HG03571 (cell line): ENCODE data around the gene FGF12.

ENCODE experiments used
- ATAC-seq: cut with Tn5 transposase; IDR thresholded peaks from one replicate; pipeline ENCODE4 v1.9.1; 2021; ENCODE audit not compliant: unreplicated experiment

FGF12 gene

DNA sequence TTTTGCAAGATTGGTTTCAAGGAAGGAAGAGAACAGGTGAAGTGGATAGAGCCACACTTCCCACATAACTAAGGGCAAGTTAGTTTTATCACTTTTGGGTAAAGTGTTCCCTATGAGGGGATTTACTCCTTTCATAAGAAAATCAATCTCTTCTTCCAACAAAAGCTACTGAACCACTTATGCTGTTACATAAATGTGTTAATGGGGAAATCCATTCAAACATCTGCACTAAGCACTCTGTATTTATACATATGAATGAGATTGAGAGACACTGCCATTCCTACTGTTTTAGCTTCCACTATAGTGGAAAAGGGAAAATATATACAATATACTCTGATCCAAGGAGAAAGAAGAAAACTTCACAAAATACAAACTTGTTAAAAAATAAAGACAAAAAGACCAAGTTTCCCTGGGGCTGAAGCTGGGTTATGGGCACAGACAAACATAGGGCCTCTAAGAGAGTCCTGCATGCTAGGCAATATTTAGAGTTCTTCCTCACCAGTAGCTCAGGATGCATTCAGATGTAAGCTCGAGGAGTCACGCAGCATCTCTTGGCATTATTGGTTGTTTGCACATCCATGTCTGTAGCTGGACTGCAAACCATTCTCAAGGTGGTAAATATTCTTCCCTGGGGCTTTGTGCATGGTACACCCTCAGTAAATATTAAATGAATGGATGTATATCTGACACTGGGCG lies 454.2 kb downstream of the FGF12 start:
- ATAC-seq = no peak

- ATAC-seq = no peak
Measured at GRCh38 chr3:192262001-192262400, 465.3 kb downstream of the FGF12 start.

GRCh38 chr3:192261135-192261534 lies 466.2 kb downstream of the FGF12 start:
- ATAC-seq = no peak

GRCh38 chr3:192260116-192261010 lies 467.0 kb downstream of the FGF12 start:
- ATAC-seq = no peak

DNA sequence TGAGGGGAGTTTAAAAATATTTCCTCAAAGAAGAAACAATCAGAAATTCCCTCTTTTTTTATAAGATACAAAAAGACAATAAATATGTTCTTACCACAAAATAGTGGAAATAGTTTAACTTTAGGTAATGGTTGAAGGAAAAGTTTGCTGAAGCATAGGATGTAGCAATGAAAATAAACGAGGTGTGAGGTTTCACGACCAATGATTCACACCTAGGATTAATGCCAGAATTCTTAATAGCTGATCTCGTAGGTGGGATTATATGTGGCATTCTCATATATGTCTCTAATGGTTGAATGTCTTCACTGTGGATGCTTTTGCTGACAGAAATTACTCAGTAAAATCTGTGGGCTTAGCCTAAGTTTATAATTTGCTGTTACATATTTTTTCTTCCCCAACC lies 467.7 kb downstream of the FGF12 start:
- no peak for ATAC-seq

- no peak for ATAC-seq
Measured at GRCh38 chr3:192258721-192259120, 468.6 kb downstream of the FGF12 start.

- no peak for ATAC-seq
Measured at GRCh38 chr3:192255839-192256238, 471.5 kb downstream of the FGF12 start.

DNA sequence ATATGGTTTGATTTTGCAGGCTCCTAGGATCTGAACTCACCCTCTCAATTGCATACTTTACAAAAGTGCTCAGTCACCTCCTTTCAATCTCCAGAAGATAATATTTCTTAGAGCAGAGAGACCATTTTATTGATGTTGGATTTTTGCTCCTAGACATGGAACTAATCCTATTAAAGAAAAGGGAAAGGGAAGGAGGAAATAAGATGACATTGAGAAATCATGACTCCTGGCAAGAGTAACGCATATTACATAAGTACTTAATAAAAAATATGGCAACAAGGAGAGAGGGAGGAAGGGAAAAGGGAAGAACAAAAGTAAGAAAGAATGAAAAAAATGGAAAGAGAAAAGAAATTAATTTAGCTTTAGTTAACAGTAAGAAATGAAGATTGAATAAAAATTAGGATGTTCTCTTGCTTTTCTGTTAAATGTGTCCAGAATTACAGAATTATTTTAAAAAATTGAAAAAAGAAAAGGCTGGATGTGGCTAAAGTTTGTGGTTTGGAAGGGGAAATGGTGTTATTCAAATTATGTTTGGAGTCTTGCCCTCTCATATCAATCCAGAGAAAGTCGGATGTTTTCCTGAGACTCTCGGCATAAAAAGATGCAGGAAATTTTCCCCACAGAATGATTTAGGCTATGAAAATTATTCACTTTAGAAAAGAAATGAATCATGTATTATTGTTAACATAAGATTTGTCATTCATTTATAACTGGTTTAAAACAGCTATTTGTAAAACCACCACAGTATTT lies 474.0 kb downstream of the FGF12 start:
- ATAC-seq = no peak

- no peak for ATAC-seq
Measured at GRCh38 chr3:192249516-192249915, 477.8 kb downstream of the FGF12 start.

DNA sequence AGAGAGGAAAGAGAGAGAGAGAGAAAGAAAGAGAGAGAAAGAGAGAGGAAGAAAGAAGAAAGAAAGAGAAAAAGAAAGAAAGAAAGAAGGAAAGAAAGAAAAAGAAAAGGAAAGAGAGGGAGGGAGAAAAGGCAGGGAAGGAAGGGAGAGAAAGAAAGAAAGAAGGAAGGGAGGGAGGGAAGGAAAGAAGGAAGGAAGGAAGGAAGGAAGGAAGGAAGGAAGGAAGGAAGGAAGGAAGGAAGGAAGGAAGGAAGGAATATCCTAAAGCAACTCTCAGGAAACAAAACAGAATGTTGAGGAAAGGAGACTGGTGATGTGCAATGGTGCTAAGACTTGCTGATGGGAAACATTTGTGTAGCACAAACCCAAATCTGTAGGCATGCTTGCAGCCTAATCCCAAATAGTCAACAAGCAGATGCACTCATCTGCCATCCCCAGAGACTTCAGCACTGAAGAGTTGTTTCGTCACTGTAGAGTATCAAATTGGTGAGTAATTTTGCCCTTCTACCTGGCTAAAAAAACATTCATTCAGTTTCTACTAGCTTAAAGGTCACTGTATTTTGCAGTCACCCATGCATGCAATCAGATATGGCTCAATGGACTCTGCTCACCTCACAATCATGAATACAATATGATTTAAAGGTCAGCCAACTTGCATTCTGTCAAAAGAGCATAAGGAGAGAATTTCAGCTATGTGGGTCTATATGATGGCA lies 480.3 kb downstream of the FGF12 start:
- ATAC-seq = no peak

- no peak for ATAC-seq
Measured at GRCh38 chr3:192244591-192244990, 482.8 kb downstream of the FGF12 start.

GRCh38 chr3:192239956-192240355 lies 487.4 kb downstream of the FGF12 start:
- no peak for ATAC-seq

DNA sequence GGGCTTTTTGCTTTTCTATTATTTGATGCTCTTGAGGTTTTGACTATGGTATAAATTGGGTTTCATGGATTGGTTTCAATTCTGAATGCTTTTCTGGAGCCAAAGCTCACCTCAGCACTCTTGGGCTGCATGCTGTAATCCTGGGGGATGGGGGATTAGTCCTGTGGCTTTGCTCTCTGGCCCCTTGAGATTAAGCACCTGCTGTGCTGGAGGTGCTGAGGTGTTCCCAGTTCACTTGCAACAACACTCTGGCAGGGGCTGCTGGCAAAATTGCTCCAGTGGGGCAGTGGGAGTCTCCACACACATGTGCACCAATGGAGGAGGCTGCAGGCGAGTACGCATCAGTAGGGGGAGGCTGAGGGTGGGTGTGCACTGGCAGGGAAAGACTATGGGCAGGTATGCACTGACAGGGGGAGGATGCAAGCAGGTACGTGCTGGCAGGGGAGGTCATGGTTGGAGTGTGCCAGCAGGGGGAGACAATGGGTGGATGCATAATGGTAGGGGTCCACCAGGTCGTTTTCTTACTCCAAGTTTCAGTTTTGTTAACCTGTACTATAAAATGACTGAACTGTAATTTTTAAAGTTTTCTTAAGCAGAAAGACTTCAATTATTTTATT lies 489.2 kb downstream of the FGF12 start:
- no peak for ATAC-seq

- ATAC-seq = no peak
Measured at GRCh38 chr3:192229866-192230265, 497.5 kb downstream of the FGF12 start.

GRCh38 chr3:192224634-192225155 lies 502.6 kb downstream of the FGF12 start:
- no peak for ATAC-seq

DNA sequence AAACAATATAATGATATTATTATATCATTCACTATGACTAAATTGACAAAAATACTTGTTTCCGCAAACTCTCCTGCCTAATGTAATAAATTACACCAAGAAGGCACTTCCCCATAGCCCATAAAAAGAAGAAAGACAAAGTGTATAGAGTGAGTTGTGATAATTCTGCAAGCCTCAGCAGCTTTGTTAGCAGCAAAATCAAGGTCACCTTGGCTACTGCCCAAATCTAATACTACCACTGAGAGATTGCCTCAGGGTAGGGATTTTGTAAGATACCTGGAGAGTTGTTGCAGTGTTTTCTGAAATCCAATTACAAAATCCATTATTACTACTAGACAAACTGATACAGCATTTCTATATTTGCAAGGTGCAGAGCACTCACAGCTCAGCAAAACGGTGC lies 503.5 kb downstream of the FGF12 start:
- no peak for ATAC-seq

- ATAC-seq = no peak
Measured at GRCh38 chr3:192220915-192221314, 506.4 kb downstream of the FGF12 start.

DNA sequence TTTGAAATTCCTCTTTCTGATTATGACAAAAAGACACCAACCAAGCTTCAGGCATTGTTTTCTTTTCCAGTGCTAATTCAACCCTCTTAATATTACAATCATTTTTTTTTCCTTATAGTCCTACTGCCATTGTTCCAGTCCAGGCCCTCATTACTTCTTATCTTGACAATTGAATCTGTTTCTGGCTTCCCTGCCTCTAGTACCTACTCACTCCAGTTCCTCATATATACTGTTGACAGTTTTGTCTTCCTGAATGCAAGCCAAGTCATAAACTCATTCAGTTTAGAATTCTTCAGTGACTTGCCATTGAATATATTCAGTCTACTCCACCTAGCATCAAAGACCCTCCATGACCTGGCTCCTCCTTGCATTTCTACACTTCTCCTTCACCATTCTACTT lies 507.4 kb downstream of the FGF12 start:
- ATAC-seq = no peak

- ATAC-seq = no peak
Measured at GRCh38 chr3:192216067-192216466, 511.3 kb downstream of the FGF12 start.

DNA sequence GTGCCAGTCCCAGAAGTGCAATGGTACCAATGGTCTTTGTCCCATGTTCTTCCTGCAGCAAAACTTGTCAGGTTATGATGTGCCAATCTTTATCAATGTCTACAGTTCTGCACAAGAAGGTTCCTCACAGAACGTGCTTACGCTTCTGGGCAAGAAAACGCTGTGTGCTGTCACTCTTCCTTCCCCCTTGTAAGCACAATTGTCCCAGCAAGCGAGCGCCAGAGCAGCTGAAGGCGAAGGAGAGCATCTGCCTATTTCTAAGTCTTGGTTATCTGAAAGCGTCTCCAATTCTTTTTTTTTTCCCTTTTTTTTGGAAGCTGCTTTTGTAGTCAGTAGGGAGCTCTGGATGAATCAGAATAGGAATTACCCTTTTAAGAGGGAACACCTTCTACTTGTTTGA lies 514.4 kb downstream of the FGF12 start:
- ATAC-seq = no peak
